Endodermal cell (in vitro differentiated cells): ENCODE measurements around the gene SKAP1. TPM values are rescaled to one million over a fixed set of nuclear protein-coding genes. Genes with fewer than 3 reads are reported as not detected.
A peak's percentile ranks its signal among the peaks of the same experiment; 100 is the strongest.
"Not testable (repeated sequence)": the region's sequence is repeated elsewhere in the genome, so short reads cannot be mapped to it uniquely, and the experiment has no call there.

Source experiments
- DNase-seq: peaks from one replicate; pipeline ENCODE4 v3.0.0-alpha.2; 2017
- H3K27ac ChIP-seq: 2 replicates; pipeline ENCODE4 v1.5.1; 2013; ENCODE audit warnings: mild to moderate bottlenecking, low read depth, low read length, moderate library complexity
- H3K27me3 ChIP-seq: 2 replicates; pipeline ENCODE4 v1.6.1; 2013; ENCODE audit warnings: mild to moderate bottlenecking, low read length, moderate library complexity; ENCODE audit not compliant: insufficient read depth, control insufficient read depth, poor library complexity, severe bottlenecking
- H3K36me3 ChIP-seq: 2 replicates; pipeline ENCODE4 v1.7.0; 2013; ENCODE audit warnings: mild to moderate bottlenecking, low read length, moderate library complexity; ENCODE audit not compliant: control insufficient read depth, insufficient read depth
- H3K4me1 ChIP-seq: one replicate; pipeline ENCODE4 v1.7.0; 2013; ENCODE audit warnings: low read length; ENCODE audit not compliant: control insufficient read depth, insufficient read depth
- H3K4me3 ChIP-seq: 2 replicates; pipeline ENCODE4 v1.5.1; 2013; ENCODE audit warnings: mild to moderate bottlenecking, low read length, moderate library complexity
- H3K9ac ChIP-seq: 2 replicates; pipeline ENCODE4 v1.6.1; 2013; ENCODE audit warnings: mild to moderate bottlenecking, low read length, moderate library complexity; ENCODE audit not compliant: poor library complexity, severe bottlenecking; ENCODE audit errors: extremely low read depth
- H3K9me3 ChIP-seq: 2 replicates; pipeline ENCODE4 v1.6.1; 2013; ENCODE audit warnings: mild to moderate bottlenecking, low read length, moderate library complexity; ENCODE audit not compliant: control insufficient read depth
- H3K27ac Mint-ChIP-seq: 2 replicates; pipeline ENCODE4 v1.8.0; 2020; ENCODE audit warnings: mixed read lengths
- H3K27me3 Mint-ChIP-seq: 2 replicates; pipeline ENCODE4 v1.8.0; 2021; ENCODE audit warnings: mild to moderate bottlenecking, mixed read lengths; ENCODE audit not compliant: insufficient read depth
- H3K36me3 Mint-ChIP-seq: 2 replicates; pipeline ENCODE4 v1.8.0; 2020; ENCODE audit warnings: low read depth, mixed read lengths
- H3K4me1 Mint-ChIP-seq: 2 replicates; pipeline ENCODE4 v1.8.0; 2020; ENCODE audit warnings: mixed read lengths
- H3K4me3 Mint-ChIP-seq: 2 replicates; pipeline ENCODE4 v1.8.0; 2020; ENCODE audit warnings: mild to moderate bottlenecking, moderate library complexity, mixed read lengths
- H3K9me3 Mint-ChIP-seq: 2 replicates; pipeline ENCODE4 v1.8.0; 2020; ENCODE audit warnings: mild to moderate bottlenecking, mixed read lengths
- CTCF ChIP-seq: fragments of 200-600 bp; sonication (generic); conservative IDR thresholded peaks from 2 replicates; pipeline ENCODE4 v1.5.0; 2021; ENCODE audit warnings: antibody characterized with exemption, mild to moderate bottlenecking
- WGBS, 2 experiments: methylation state at CpG; one replicate each; pipeline versions ENCODE4 v1.1.5 to v1.1.7; 2013; ENCODE audit warnings: missing lambda C conversion rate in 2 of 2, mixed read lengths in 1 of 2; ENCODE audit not compliant: insufficient coverage in 1 of 2, insufficient read length in 1 of 2; 5-methylcytosine and 5-hydroxymethylcytosine counted together
- total RNA-seq, 2 donors: library from RNA; stranded (reverse); fragmentation: NEBNext Ultra II Directional in 1 of 2; extraction: Animal tissue kit (Norgen Biotek cat#: 25700) in 1 of 2; gene quantifications; 2 replicates in 1 of 2; 3 replicates in 1 of 2; pipeline ENCODE4 v1.2.1, GENCODE V29; 2021

Gene SKAP1
- total RNA-seq, 2 donors from 2014 or later, result 0.31 to 0.53 TPM

DNA sequence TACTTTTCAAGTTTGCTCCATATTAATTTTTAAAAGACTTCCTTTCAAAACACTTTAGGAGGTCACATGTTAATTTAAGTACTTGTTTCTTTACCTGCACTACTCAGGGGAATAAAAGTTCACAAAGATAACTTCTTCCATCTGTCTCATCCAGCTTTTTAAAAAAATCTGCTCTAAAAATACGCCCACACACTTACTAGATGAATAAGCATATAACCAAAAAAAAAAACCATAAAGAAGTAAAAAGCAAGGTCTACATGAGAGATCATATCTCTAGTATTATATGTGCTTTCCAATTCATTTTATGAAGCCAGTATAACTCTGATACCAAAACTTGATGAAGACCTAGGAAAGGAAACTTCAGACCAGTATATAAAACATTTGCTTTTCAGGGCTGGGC is 17.2 kb downstream of the SKAP1 start:
- Mint-ChIP-seq H3K27ac (no peak overlapping the region), H3K4me1 (no peaks in the 10 kb centered on the region), H3K4me3 (no peak overlapping the region), H3K36me3 (no peaks in the 10 kb centered on the region), H3K9me3 (no peaks in the 10 kb centered on the region), H3K27me3 (peaks cover 8% of the 10 kb centered on the region)
- Histone ChIP-seq H3K4me1 (no peaks in the 10 kb centered on the region), H3K9me3 (no peaks in the 10 kb centered on the region), H3K27ac (no peak overlapping the region), H3K36me3 (no peaks in the 10 kb centered on the region), H3K9ac (no peak overlapping the region), H3K4me3 (no peak overlapping the region), H3K27me3 (no peaks in the 10 kb centered on the region)
- 92% methylated on average over 1 of the region's 1 CpG; no CpG with 5 or more reads in 1 of the 2 experiments for WGBS, 2 experiments
- DNase-seq, result no peak
- TF ChIP-seq CTCF, result no peak

DNA sequence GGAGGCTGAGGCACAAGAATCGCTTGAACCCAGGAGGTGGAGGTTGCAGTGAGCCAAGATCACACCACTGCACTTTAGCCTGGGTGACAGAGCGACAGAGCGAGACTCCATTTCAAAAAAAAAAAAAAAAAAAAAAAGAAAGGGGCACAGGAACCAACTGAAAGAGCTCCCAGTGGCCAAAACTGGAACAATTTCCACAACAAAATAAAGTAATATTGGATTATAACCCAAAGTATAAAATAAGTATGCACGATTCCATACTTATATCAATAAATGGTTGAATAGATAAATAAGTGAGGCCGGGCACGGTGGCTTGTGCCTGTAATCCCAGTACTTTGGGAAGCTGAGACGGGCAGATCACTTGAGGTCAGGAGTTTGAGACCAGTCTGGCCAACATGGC is 19.2 kb downstream of the SKAP1 start:
- H3K27me3 ChIP-seq, H3K36me3 Mint-ChIP-seq, H3K4me3 Mint-ChIP-seq, H3K4me3 ChIP-seq, H3K4me1 ChIP-seq, H3K4me1 Mint-ChIP-seq, H3K9me3 ChIP-seq, H3K27ac ChIP-seq, DNase-seq, H3K27me3 Mint-ChIP-seq, H3K27ac Mint-ChIP-seq, H3K9ac ChIP-seq, H3K36me3 ChIP-seq, H3K9me3 Mint-ChIP-seq: not testable (repeated sequence)
- peak; percentile 21 for TF ChIP-seq CTCF
- WGBS, 2 experiments, result 80 to 98% methylated on average over 1 to 5 of the region's 7 CpGs

DNA sequence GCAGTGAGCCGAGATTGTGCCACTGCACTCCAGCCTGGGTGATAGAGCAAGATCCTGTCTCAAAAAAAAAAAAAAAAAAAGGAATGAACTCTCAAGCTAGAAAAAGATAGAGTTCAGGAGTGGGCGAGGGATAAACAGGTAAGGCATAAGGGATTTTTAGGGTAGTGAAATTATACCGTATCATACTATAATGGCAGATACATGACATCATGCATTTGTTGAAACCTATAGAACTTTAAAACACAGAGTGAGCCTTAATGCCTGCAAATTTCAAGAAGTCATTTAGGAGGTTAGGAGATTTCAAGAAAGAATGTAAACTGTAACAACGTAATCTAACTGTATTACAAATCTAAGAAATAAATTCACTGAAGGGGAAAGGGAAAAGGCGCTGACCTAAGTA is 20.4 kb downstream of the SKAP1 start:
- H3K9me3 ChIP-seq, result no peaks in the 10 kb centered on the region
- H3K27me3 ChIP-seq, result no peaks in the 10 kb centered on the region
- Mint-ChIP-seq H3K36me3 (no peaks in the 10 kb centered on the region), H3K27ac (no peak overlapping the region), H3K4me1 (peaks cover 9% of the 10 kb centered on the region), H3K9me3 (no peaks in the 10 kb centered on the region), H3K4me3 (no peak overlapping the region), H3K27me3 (no peaks in the 10 kb centered on the region)
- 92 to 97% methylated on average over 2 to 5 of the region's 5 CpGs for WGBS, 2 experiments
- peaks cover 5% of the 10 kb centered on the region for H3K4me1 ChIP-seq
- no peak overlapping the region for H3K9ac ChIP-seq
- TF ChIP-seq CTCF, result no peak
- no peak overlapping the region for H3K27ac ChIP-seq
- DNase-seq, result no peak
- no peaks in the 10 kb centered on the region for H3K36me3 ChIP-seq
- no peak overlapping the region for H3K4me3 ChIP-seq
